PFSK-1 (cell line): Measurements from ENCODE around the gene IDUA.

Experiments
- FOXP2 ChIP-seq: optimal IDR thresholded peaks from 2 replicates; pipeline ENCODE3; 2011; ENCODE audit warnings: borderline replicate concordance, control low read depth, inconsistent platforms; ENCODE audit not compliant: insufficient read depth; ENCODE audit errors: extremely low read length, extremely low read depth
- POLR2AphosphoS5 ChIP-seq: IDR thresholded peaks from 2 replicates; pipeline ENCODE4 v1.6.1; 2012; ENCODE audit warnings: low read depth, mild to moderate bottlenecking, control low read depth, low read length, moderate library complexity
- REST ChIP-seq, 2 experiments: IDR thresholded peaks; 2 replicates each; pipeline versions ENCODE4 v1.6.1 to v1.8.0; 2011 to 2012; ENCODE audit warnings: low read depth in 2 of 2, low read length in 2 of 2, control low read depth in 1 of 2, inconsistent platforms in 1 of 2, mild to moderate bottlenecking in 1 of 2, moderate library complexity in 1 of 2; ENCODE audit not compliant: insufficient read depth in 1 of 2
- SIN3A ChIP-seq: IDR thresholded peaks from 2 replicates; pipeline ENCODE4 v1.6.1; 2012; ENCODE audit warnings: mild to moderate bottlenecking, low read length, moderate library complexity, borderline replicate concordance; ENCODE audit not compliant: insufficient read depth
- TAF1 ChIP-seq: IDR thresholded peaks from 2 replicates; pipeline ENCODE4 v1.6.1; 2012; ENCODE audit warnings: low read length, control low read depth, borderline replicate concordance; ENCODE audit not compliant: insufficient read depth

GRCh38 chr4:1048773-1049590 is 62.1 kb downstream of the IDUA start:
- no peak for TF ChIP-seq POLR2AphosphoS5
- TF ChIP-seq SIN3A: no peak
- no peak for TF ChIP-seq TAF1
- no peak for TF ChIP-seq REST (IDR thresholded peaks at IDR 0.05; ENCODE audit: insufficient read depth in 1 of 2, low read depth in 2 of 2, low read length in 2 of 2)
- TF ChIP-seq FOXP2: no peak
